H9 (cell line): ENCODE data around the gene ARHGAP27. TPM values are rescaled to one million over a fixed set of nuclear protein-coding genes. Genes with fewer than 3 reads are reported as not detected.
A peak's percentile ranks its signal among the peaks of the same experiment; 100 is the strongest.
"Not testable (repeated sequence)": the region's sequence is repeated elsewhere in the genome, so short reads cannot be mapped to it uniquely, and the experiment has no call there.

Experiments
- DNase-seq: peaks from one replicate; pipeline ENCODE4 v3.0.0-alpha.2; 2017
- H2AFZ ChIP-seq: one replicate; pipeline ENCODE4 v1.6.1; 2013; ENCODE audit warnings: mild to moderate bottlenecking, low read length, control low read depth, moderate library complexity
- H2AK5ac ChIP-seq: 2 replicates; pipeline ENCODE4 v1.6.1; 2013; ENCODE audit warnings: low read length, control low read depth, mixed read lengths; ENCODE audit not compliant: insufficient read length
- H2BK120ac ChIP-seq: one replicate; pipeline ENCODE4 v1.6.1; 2013; ENCODE audit warnings: low read depth, mild to moderate bottlenecking, low read length, control low read depth, inconsistent platforms; ENCODE audit not compliant: poor library complexity, severe bottlenecking
- H2BK12ac ChIP-seq: 2 replicates; pipeline ENCODE4 v1.6.1; 2013; ENCODE audit warnings: low read length, control low read depth, mixed read lengths, low read depth; ENCODE audit not compliant: insufficient read length
- H2BK15ac ChIP-seq: 2 replicates; pipeline ENCODE4 v1.6.1; 2013; ENCODE audit warnings: low read depth, low read length, control low read depth
- H2BK20ac ChIP-seq: one replicate; pipeline ENCODE4 v1.6.1; 2013; ENCODE audit warnings: low read depth, mild to moderate bottlenecking, low read length, control low read depth, inconsistent platforms; ENCODE audit not compliant: poor library complexity, severe bottlenecking
- H2BK5ac ChIP-seq: 2 replicates; pipeline ENCODE4 v1.6.1; 2013; ENCODE audit warnings: low read length, control low read depth, mixed read lengths; ENCODE audit not compliant: insufficient read length
- H3K14ac ChIP-seq: 2 replicates; pipeline ENCODE4 v1.6.1; 2013; ENCODE audit warnings: low read length, control low read depth; ENCODE audit not compliant: insufficient read depth
- H3K18ac ChIP-seq: 2 replicates; pipeline ENCODE4 v1.6.1; 2013; ENCODE audit warnings: low read depth, mild to moderate bottlenecking, mixed read lengths, low read length, control low read depth; ENCODE audit not compliant: insufficient read length
- H3K23ac ChIP-seq: 2 replicates; pipeline ENCODE4 v1.6.1; 2013; ENCODE audit warnings: low read length, control low read depth, mixed read lengths, low read depth; ENCODE audit not compliant: insufficient read length
- H3K23me2 ChIP-seq: 2 replicates; pipeline ENCODE4 v1.6.1; 2013; ENCODE audit warnings: low read depth, mild to moderate bottlenecking, mixed read lengths, low read length, control low read depth; ENCODE audit not compliant: insufficient read length, poor library complexity, severe bottlenecking
- H3K27ac ChIP-seq: 2 replicates; pipeline ENCODE4 v1.5.1; 2013; ENCODE audit warnings: low read length, control low read depth, mixed read lengths, low read depth; ENCODE audit not compliant: insufficient read length
- H3K27me3 ChIP-seq: 2 replicates; pipeline ENCODE4 v1.6.1; 2013; ENCODE audit warnings: low read length, control low read depth, inconsistent platforms; ENCODE audit not compliant: insufficient read depth
- H3K4ac ChIP-seq: 2 replicates; pipeline ENCODE4 v1.6.1; 2013; ENCODE audit warnings: low read depth, mild to moderate bottlenecking, control low read depth, inconsistent platforms, low read length, moderate library complexity
- H3K4me1 ChIP-seq: 2 replicates; pipeline ENCODE4 v1.6.1; 2013; ENCODE audit warnings: low read length, control low read depth, inconsistent platforms; ENCODE audit not compliant: insufficient read depth
- H3K4me2 ChIP-seq: 2 replicates; pipeline ENCODE4 v1.6.1; 2013; ENCODE audit warnings: low read length, control low read depth, mixed read lengths; ENCODE audit not compliant: insufficient read length, insufficient read depth
- H3K56ac ChIP-seq: 2 replicates; pipeline ENCODE4 v1.6.1; 2013; ENCODE audit warnings: low read depth, mild to moderate bottlenecking, mixed read lengths, low read length, control low read depth; ENCODE audit not compliant: insufficient read length
- H3K79me1 ChIP-seq: 2 replicates; pipeline ENCODE4 v1.6.1; 2013; ENCODE audit warnings: low read depth, mild to moderate bottlenecking, moderate library complexity, low read length, control low read depth, inconsistent platforms; ENCODE audit not compliant: insufficient read depth, poor library complexity, severe bottlenecking
- H3K79me2 ChIP-seq: 2 replicates; pipeline ENCODE4 v1.6.1; 2013; ENCODE audit warnings: low read length, control low read depth, inconsistent platforms; ENCODE audit not compliant: insufficient read depth
- H3K9ac ChIP-seq: 2 replicates; pipeline ENCODE4 v1.6.1; 2013; ENCODE audit warnings: low read length, control low read depth, mixed read lengths; ENCODE audit not compliant: insufficient read length; ENCODE audit errors: extremely low read depth
- H3K9me3 ChIP-seq: one replicate; pipeline ENCODE4 v1.6.1; 2013; ENCODE audit warnings: low read depth, low read length, inconsistent platforms; ENCODE audit not compliant: control insufficient read depth
- H3T11ph ChIP-seq: one replicate; pipeline ENCODE4 v1.6.1; 2013; ENCODE audit warnings: mild to moderate bottlenecking, low read length, control low read depth, inconsistent platforms
- H4K20me1 ChIP-seq: one replicate; pipeline ENCODE4 v1.6.1; 2013; ENCODE audit not compliant: control insufficient read depth, insufficient read length, insufficient read depth
- H4K5ac ChIP-seq: 2 replicates; pipeline ENCODE4 v1.6.1; 2013; ENCODE audit warnings: low read depth, mild to moderate bottlenecking, mixed read lengths, low read length, control low read depth; ENCODE audit not compliant: insufficient read length
- H4K8ac ChIP-seq: replicated peaks from 2 replicates; pipeline ENCODE4 v1.6.1; 2013; ENCODE audit warnings: low read length, control low read depth, mixed read lengths, low read depth; ENCODE audit not compliant: insufficient read length
- H4K91ac ChIP-seq: 2 replicates; pipeline ENCODE4 v1.6.1; 2013; ENCODE audit warnings: low read depth, mild to moderate bottlenecking, moderate library complexity, mixed read lengths, low read length, control low read depth; ENCODE audit not compliant: insufficient read length
- H3K27ac Mint-ChIP-seq, 3 experiments: 2 replicates in 2 of 3; 3 replicates in 1 of 3; pipeline ENCODE4 v1.8.0; 2020 to 2021; ENCODE audit warnings: mixed read lengths in 3 of 3, mild to moderate bottlenecking in 1 of 3, moderate library complexity in 1 of 3
- H3K27me3 Mint-ChIP-seq: 2 replicates; pipeline ENCODE4 v1.8.0; 2021; ENCODE audit warnings: low read depth, mild to moderate bottlenecking, moderate library complexity, mixed read lengths
- H3K36me3 Mint-ChIP-seq, 3 experiments: 2 replicates in 2 of 3; 3 replicates in 1 of 3; pipeline ENCODE4 v1.8.0; 2020 to 2021; ENCODE audit warnings: low read depth in 3 of 3, mixed read lengths in 3 of 3; ENCODE audit not compliant: insufficient read depth in 1 of 3
- H3K4me1 Mint-ChIP-seq, 2 experiments: 2 replicates each; pipeline ENCODE4 v1.8.0; 2020; ENCODE audit warnings: mixed read lengths in 2 of 2
- H3K4me3 Mint-ChIP-seq, 2 experiments: 2 replicates in 1 of 2; 3 replicates in 1 of 2; pipeline ENCODE4 v1.8.0; 2020 to 2021; ENCODE audit warnings: mild to moderate bottlenecking in 2 of 2, mixed read lengths in 2 of 2, moderate library complexity in 1 of 2
- H3K9me3 Mint-ChIP-seq, 2 experiments: 2 replicates in 1 of 2; 3 replicates in 1 of 2; pipeline ENCODE4 v1.8.0; 2020; ENCODE audit warnings: mild to moderate bottlenecking in 2 of 2, mixed read lengths in 2 of 2, moderate library complexity in 1 of 2
- CTCF ChIP-seq: fragments of 200-600 bp; sonication (generic); conservative IDR thresholded peaks from 3 replicates; pipeline ENCODE4 v1.8.0; 2021; ENCODE audit warnings: antibody characterized with exemption, mild to moderate bottlenecking
- WGBS: extraction: QIAGEN DNeasy Blood & Tissue Kit; methylation state at CpG from one replicate; pipeline ENCODE4 v1.1.7; 2013; ENCODE audit warnings: missing lambda C conversion rate, low lambda C conversion rate, mixed read lengths; ENCODE audit not compliant: insufficient read length; ENCODE audit errors: extremely low coverage; 5-methylcytosine and 5-hydroxymethylcytosine counted together
- total RNA-seq: library from RNA; stranded (reverse); gene quantifications from 2 replicates; pipeline ENCODE4 v1.2.1, GENCODE V29; 2021

Gene ARHGAP27
- total RNA-seq, 1 experiment from 2014 or later: 9.9 TPM

GRCh38 chr17:45345246-45345553 lies 87.5 kb downstream of the ARHGAP27 start:
- Histone ChIP-seq H4K8ac (no peak overlapping the region), H4K5ac (no peak overlapping the region), H3K14ac (no peak overlapping the region), H3K4ac (no peak overlapping the region), H2BK20ac (no peak overlapping the region), H2BK12ac (no peak overlapping the region), H2AFZ (no peak overlapping the region), H4K20me1 (no peaks in the 10 kb centered on the region), H3K9me3 (no peaks in the 10 kb centered on the region), H3T11ph (no peak overlapping the region), H3K27me3 (no peaks in the 10 kb centered on the region), H3K23me2 (no peaks in the 10 kb centered on the region), H3K27ac (no peak overlapping the region), H3K4me2 (no peak overlapping the region), H3K79me1 (no peaks in the 10 kb centered on the region), H2AK5ac (no peak overlapping the region), H3K4me1 (no peaks in the 10 kb centered on the region; the same call in 1 of the 2 replicates), H3K79me2 (no peaks in the 10 kb centered on the region), H3K18ac (no peak overlapping the region), H2BK15ac (no peak overlapping the region), H3K56ac (no peak overlapping the region), H3K23ac (no peak overlapping the region), H3K9ac (no peak overlapping the region), H2BK5ac (no peak overlapping the region), H4K91ac (no peak overlapping the region), H2BK120ac (no peak overlapping the region)
- no CpG with 5 or more reads among the region's 3 CpGs for WGBS
- H3K27me3 Mint-ChIP-seq: peaks cover 2% of the 10 kb centered on the region; the same call in 1 of the 2 replicates
- H3K27ac Mint-ChIP-seq: no peak overlapping the region
- H3K4me1 Mint-ChIP-seq: peaks cover 20 to 28% of the 10 kb centered on the region in 2 experiments
- no peak overlapping the region for H3K4me3 Mint-ChIP-seq
- no peak for TF ChIP-seq CTCF
- DNase-seq: peak; percentile 15
- peaks cover 0 to 3% of the 10 kb centered on the region in 2 experiments; a peak in 2 of 5 replicates for H3K9me3 Mint-ChIP-seq
- H3K36me3 Mint-ChIP-seq: peaks cover 0 to 2% (median 0%) of the 10 kb centered on the region in 3 experiments; a peak in 3 of 7 replicates

- H3K4me2 ChIP-seq, H3K56ac ChIP-seq, H4K91ac ChIP-seq, H4K8ac ChIP-seq, H3K4me1 ChIP-seq, H2BK20ac ChIP-seq, H3K27ac Mint-ChIP-seq, H3K36me3 Mint-ChIP-seq, H3K9me3 ChIP-seq, H2BK120ac ChIP-seq, H4K20me1 ChIP-seq, H2BK5ac ChIP-seq, H2BK15ac ChIP-seq, H3K27ac ChIP-seq, H3K79me1 ChIP-seq, H2BK12ac ChIP-seq, H2AK5ac ChIP-seq, H3K14ac ChIP-seq, H3K9ac ChIP-seq, H3K4ac ChIP-seq, H3K18ac ChIP-seq, H4K5ac ChIP-seq, H3K9me3 Mint-ChIP-seq, H3K23me2 ChIP-seq, H3T11ph ChIP-seq, H3K79me2 ChIP-seq, H3K23ac ChIP-seq, H3K4me3 Mint-ChIP-seq, H3K27me3 ChIP-seq, H2AFZ ChIP-seq, H3K27me3 Mint-ChIP-seq: not testable (repeated sequence)
- WGBS: no CpG with 5 or more reads among the region's 10 CpGs
- H3K4me1 Mint-ChIP-seq: peaks cover 20 to 28% of the 10 kb centered on the region in 2 experiments
- peak; percentile 10 for DNase-seq
Observed at GRCh38 chr17:45343967-45344664, 88.6 kb downstream of the ARHGAP27 start.
